COR-L47 (cell line): Measurements from ENCODE around the gene ALDH16A1.
A peak's percentile ranks its signal among the peaks of the same experiment; 100 is the strongest.

Experiments
- DNase-seq: peaks from one replicate; lab custom pipeline; 2025; lab: John Stamatoyannopoulos, UW

The ALDH16A1 gene

DNA sequence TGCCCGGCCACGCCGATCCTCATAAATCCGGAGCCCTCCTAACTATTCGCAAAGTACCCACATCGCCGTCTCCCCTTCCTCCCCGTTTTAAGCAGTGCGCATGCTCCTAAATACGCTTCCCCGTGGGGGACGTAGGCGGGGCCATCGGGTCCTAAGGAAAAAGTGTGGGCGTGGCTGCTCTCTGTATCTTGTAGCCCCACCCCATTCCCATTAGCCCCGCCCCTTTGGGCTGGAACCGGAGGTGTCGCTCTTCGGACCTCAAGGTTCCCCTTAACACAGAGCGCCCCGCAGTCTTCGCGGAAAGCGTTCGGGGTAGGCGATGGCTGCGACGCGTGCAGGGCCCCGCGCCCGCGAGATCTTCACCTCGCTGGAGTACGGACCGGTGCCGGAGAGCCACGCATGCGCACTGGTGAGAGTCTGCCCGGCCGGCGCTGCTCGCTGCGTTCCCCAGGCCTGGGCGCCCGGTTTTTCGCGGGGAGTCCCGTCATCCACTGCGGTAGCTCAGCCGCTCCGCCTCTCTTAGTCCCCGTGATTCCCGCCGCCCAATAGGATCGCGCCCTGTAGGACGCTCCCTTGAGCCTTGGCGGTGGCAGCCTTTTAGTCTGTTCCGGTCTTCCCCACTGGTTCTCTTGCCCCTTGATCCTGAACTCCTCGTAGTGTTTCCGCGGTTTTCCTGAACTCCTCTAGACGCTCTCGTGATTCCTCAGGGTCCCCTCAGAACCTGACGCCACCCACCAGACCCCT, at the start of gene ALDH16A1:
TSS of gene ALDH16A1 (plus strand) at position 213 of the 744 bp plus-strand sequence. CDS start at position 320, 107 bp downstream.
- DNase-seq = peak; percentile 98

DNA sequence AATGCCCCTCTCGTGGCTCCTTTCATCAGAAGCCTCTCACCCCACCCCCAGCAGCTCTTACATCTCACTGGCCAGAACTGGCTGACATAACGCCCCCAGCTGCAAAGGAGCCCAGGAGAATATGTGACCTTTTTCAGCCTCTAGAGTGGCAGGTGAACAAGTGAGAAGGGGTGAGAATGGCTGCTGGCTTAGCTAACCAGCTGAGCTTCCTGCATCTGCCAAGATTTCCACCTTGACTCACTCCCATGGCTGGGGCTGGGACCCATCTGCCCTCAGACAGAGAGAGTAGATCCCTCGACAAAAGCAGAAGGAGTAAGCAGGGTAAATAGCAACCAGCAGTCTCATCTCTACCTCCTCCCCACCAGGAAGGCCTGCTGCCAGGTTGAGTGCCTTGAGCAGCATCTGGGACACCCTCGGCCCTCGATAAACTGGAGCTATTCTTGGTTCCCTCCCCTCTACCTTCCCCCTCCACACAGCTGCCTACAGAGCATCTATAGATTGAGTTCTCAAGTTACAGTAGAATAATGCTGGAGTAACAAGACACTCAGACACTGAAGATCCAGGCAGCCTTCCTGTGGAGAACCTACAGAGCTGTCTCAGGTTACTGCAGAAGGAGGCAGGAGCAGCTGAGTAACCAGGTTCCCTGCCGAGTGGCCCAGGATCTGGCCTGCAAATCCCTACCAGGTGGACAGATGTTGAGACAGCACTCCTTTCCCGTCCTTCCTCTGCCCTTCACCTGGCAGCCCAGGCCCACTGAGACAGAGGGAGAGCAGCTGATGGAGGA, 49.4 kb upstream of the ALDH16A1 start:
- DNase-seq = peak; percentile 81

DNA sequence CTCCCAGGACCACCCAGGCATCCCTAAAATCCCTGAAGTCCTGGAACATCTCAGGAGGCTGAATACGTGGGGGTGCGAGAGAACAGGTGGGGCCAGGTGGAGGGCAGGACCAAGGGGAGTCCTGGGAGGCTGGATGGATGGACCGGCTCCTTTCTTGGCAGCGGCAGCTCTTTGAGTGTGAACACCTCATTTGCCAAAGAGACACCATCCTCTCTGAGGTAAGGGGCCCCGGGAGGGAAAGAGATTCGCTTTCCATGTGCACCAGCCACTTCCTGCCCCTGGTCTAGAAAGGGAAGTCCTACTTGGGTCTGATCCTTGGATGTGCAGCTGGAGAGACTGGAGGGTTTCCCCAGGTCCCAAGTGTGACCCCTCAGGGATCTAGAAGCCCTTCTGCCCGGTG, 45.9 kb upstream of the ALDH16A1 start:
- no peak for DNase-seq

DNA sequence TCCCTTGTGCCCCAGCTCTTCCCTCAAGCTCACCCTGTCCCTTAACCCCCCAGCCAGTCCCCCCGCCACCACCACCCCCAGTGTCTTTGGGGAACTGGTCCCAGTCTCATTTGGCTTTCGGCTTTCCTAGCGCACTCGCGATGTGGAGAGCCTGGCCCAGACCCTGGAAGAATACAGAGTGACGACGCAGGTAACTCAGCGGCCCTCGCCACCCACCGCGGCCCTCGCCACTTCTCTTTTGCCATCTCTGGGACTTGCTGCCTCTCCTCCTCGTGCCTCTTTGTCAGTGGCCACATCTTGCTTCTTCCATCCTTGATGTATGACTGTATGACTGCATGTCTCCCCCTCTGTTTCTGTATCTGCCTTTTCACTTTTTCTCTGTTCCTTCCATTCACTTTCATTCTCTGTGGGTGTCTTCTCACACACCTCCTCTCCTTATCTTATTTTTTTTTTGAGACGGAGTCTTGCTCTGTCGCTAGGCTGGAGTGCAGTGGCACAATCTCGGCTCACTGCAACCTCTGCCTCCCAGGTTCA, 45.5 kb upstream of the ALDH16A1 start:
- no peak for DNase-seq

DNA sequence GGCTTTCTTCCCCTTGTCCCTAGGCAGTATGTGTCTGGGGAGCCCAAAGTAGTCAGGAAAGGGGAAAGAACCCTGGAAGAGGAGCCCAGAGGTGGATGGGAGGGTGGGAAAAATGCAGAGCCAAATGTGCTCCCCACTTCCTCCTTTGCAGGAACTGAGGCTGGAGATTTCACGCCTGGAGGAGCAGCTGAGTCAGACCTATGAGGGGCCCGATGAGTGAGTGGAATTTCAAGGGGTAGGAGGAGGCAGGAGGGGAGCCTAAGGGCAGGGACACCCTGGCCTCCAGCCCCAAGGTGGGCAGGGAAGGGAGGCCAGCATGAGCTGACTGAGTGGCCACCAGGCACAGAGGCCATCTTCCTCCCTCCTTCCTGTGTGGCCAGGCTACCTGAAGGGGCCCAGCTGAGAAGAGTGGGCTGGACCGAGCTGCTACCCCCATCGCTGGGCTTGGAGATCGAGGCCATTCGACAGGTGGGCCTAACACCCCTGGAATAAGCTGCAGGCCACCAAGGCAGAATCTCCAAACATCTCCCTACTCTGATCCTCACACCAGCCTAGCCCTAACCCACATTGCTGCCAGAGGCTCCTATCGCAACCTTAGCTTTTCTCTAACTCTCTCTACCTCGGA, 44.1 kb upstream of the ALDH16A1 start:
- no peak for DNase-seq

DNA sequence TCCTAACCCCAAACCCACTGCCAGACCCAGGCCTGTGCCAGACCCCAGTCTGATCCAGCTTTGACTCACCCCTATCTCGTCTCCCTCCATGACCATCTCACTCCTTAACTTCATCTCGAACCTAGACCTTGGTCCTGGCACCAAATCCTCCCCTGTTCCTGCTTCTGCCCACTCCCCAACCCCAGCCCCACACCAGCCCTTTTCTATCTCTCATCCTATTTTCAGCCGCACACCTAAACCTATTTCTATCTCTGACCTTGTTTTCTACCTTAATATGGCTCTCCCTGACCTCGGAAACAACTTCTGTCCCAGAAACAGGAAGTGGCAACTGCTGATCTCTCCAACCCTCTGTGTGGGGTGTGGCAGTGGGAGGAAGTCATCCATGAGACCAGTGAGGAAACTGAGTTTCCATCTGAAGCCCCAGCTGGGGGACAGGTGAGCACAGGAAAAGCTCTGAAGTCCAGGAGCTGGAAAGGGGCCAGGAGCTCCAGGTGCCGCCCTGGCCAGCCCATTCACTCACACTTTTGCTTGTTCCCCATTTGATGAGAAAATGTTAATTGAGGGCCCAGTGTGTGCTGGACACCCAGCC, 43.5 kb upstream of the ALDH16A1 start:
- DNase-seq = no peak

DNA sequence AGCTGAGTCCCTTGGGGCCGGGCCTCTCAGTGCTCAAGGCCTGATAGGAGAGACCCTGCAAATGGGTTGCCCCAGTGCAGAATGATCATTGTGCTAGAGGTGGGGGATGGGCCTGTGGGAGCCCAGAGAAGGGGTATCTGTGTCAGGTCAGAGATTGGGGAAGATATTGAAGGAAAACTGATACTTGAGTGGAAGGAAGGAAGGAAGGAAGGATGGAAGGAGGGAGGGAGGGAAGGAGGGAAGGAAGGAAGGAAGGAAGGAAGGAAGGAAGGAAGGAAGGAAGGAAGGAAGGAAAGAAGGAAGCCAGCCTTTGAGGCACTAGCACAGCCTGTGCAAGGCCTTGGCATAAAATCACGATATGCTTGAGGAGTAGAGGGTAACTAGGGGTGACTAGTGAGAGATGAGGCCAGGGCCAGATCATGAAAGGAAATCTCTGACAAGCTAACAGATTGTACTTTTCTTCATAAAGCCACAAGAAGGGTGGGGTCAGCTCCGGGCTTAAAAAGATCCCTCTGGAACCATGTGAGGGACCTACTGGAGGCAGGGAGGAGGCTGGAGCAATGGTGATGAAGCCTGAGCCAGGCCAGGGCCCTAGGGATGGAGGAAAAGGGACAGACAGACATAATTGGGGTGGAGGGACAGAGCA, 41.2 kb upstream of the ALDH16A1 start:
- DNase-seq = no peak

DNA sequence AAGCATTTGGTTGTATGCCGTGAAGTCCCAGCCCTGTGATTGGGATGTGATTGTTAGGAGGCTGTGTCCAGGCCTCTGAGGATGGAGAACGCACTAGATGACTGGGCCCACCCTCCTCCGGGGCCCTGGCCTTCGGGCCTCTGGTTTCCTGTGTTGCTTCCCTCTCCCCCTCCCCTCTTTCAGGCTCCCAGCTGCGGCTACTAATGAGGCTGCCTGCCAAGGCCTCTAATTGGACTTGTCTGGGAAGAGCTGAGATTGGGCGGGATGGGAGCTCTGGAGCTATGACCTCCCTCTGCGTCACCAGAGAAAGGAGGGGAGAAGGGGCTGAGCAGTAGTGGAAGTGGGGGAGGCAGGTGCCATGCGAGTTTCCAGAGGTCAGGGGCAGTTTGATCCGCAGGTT, 39.7 kb upstream of the ALDH16A1 start:
- peak; percentile 71 for DNase-seq

DNA sequence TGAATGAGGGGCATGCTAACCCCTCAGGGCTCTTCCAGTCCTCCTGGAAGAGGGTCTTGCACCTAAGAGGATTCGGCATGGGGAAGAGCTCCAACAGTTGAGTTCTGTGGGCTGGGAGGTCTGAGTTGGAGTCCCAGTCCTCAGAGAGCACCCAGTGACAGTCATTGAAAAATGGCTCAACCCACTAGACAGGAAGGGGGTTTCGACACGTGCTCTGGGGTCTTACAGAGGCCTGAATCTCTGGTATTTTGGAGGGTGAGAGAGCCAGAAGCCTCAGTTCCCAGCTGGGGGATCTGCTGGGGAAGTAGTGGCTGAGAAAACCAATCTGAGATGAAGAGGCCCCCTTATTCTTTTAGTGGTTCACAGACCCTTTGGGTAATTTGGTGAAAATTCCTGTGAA, 38.8 kb upstream of the ALDH16A1 start:
- no peak for DNase-seq

DNA sequence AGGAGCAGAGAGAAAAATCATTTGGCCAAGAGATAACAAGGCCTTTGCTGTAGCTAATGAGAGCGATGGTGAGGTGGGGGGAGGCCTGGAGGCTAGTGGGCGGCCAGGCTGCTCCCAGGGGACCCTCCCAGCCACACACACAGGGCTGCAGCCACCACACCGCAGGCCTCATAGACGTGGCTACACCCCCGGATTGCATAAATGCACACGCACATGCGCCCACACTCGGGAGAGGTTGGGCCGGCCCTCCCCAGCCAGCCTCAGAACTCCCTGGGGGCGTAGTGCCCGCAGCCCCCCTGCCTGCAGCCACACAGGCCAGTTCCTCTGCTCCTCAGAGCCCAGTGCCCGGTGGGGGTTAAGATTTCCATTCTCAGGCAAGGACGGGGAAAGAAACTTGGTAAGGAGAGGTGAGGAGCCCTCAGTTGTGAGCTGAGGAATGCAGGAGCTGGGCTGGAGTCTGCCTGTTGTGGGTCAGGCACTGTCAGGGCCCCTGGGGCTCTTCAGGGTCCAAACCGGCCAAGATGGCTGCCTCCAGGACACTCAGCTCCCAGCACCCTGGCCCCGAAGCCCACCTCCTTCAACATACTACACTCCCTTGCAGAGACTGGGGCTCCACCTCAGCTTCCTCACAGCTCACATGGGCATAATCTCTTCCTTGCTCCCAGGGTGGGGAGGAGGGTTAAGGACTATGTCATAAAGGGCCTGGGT, 37.8 kb upstream of the ALDH16A1 start:
- DNase-seq = no peak

DNA sequence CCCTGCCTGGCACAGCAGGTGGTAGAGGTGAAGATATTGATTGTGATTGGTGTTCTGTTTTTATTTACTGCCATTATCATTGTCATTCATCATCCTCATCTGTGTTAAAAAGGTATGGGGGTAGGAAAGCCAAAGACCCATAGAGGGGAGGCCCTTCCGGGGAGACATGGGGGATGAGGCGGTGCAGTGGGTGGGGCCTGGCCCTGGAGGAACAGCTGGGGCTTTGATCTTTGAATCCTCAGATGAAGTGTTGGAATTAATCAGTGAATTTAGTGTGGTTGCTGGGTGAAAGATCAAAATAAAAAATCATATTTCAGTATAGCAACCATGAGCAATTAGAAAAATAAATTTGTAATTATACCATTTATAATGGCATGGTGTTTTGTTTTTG, 37.2 kb upstream of the ALDH16A1 start:
- DNase-seq = no peak

DNA sequence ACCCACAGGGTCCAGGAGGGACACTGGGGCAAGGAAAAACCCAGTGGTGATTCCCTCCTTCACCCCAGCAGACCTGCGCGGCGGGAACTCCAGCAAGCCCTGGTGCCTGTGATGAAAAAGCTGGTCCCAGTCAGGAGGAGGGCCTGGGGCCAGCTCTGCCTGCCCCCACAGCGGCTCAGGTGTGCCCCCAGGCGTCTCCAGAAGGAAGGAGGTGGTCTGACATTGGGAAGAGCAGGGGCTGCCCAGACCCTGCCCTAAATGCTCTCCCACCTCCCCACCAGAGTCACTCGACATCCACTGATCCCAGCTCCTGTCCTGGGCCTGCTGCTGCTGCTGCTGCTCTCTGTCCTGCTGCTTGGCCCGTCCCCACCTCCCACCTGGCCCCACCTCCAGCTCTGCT, 35.9 kb upstream of the ALDH16A1 start:
- no peak for DNase-seq

DNA sequence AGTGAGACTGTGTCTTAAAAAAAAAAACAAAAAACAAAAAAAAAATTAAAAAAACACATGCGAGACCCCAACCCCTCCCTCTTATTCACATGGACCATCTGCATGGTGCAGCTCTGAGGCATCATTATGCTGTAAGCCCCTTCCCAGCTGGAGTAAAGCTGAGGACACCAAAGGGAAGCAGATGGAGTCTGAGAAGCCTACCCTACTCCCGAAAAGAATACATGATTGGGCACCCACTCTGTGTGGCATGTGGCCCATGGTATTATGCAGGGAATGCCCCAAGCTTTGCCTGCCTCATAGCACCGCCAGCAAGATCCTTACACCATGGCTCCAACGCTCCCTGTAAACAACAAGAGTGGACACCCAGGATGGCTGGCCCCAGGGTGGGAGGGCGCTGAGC, 34.5 kb upstream of the ALDH16A1 start:
- DNase-seq = no peak

DNA sequence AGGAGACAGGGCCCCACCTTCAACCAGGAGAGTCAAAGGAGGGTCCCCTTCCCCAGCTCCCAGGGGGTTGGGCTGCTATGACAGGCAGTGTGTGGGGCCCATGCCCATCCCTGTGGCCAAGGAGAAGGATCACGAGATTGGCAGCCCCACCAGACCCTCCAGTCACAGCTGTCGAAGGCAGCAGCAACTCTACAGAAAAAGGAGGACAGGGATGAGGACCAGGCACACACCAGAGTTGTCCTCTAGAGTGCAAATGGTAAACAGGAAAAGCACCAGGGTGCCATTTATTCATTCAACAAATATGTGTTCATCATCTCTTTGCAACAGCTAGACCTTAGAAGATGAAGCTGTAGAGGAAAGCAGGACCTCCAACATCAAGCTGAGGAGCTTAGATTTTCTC, 33.9 kb upstream of the ALDH16A1 start:
- DNase-seq = no peak

DNA sequence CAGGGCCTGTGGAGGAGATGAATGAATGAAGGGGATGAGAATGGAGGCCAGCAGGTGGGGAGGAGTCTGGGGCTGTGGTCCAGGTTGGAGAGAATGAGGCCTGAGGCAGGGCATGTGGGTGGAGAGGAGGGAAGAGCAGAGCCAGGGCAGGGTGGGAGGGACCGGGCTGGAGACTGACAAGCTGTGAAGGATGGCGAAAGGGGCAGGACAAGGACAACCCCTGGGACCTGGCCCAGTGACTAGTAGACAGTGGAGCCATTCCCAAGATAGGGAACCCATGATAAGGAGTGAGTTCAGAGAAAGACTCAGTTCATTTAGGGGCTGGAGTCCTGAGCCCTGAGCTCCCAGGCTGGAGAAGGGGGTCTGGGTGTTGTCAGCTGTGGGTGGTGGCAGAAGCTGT, 32.8 kb upstream of the ALDH16A1 start:
- no peak for DNase-seq

DNA sequence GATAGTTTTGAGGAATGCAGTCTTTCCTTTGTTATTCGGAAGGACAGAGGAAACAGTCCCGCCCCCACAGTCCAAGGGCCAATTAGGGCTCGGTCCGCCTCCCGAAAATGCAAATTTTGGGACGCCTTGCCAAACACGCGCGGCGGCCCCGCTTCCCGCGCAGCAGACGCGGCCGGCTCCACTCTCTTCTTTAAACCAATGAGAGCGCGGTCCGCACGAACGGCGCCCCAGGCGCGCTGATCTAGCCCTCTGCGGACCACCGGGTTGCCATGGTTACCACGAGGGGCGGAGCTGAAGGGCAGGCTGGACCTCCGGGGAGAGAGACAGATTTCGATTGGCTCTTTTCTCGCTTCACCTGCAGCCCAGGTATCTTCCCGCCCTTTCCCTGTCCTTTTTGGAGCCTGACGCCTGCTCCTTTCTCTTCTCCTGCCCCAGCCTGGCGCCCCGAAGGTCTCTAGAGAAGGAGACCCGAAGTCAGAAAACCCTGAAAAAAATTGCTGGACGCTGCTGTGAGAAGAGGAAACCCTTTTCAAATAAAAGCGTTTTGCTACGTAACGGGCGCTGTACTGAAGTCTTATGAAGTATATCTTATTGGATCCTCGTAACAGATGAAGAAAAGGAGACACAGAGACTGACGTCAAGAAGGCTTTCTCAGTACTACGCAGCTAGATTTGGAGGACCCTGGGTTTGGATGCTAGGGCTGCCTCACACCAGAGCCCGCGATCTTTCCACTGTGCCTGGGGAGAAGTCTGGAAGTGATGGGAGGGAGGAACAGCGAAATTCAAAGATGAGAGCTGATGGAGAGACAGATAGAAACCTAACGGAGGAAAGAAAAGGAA, 31.8 kb upstream of the ALDH16A1 start:
- no peak for DNase-seq

DNA sequence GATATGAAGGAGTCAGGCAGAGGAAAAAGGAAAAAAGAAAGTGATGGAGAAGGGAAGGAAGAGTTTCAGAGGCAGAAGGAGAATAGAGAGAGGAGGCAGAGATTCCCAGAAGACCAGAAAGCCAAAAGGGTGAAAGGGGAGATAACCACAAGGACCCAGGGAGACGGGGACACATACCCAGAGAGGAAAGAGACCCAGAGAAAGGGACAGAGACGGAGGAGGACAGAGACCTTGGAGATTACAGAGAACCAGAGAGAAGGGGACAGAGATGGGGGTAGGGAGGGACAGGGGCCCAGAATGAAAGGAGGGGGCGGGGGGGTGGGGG, 31.2 kb upstream of the ALDH16A1 start:
- no peak for DNase-seq

DNA sequence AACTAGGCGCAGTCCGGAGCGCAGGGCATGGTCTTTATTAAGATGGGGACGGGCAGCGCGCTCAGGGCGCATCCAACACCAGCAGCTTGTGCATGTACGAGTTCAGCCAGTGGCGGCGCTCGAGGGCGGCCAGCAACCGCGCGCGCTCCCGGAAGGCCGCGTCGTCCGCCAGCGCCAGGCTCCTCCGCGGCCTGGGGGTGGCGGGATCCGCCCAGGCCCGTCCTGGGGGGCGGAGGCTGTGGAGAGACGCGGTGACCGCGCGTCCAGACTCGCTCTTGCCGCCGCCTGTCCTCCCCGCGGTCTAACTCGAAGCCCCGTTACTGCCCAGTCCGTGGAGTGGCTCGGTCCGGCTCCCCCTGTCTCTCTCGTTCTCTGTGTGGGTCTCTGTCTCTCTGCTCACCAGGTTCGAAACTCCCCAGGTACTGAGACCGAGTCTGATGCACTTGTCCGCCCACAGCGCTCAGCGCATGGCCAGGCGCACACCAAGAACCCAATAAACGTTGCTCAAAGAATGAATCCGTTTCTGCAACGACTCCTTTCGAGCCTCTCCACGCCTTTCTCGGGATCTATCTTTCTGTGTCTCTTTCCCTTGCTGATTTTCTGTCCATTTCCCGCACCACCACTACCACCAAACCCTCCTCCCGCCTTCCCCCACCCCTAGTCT, 30.5 kb upstream of the ALDH16A1 start:
- DNase-seq = no peak

DNA sequence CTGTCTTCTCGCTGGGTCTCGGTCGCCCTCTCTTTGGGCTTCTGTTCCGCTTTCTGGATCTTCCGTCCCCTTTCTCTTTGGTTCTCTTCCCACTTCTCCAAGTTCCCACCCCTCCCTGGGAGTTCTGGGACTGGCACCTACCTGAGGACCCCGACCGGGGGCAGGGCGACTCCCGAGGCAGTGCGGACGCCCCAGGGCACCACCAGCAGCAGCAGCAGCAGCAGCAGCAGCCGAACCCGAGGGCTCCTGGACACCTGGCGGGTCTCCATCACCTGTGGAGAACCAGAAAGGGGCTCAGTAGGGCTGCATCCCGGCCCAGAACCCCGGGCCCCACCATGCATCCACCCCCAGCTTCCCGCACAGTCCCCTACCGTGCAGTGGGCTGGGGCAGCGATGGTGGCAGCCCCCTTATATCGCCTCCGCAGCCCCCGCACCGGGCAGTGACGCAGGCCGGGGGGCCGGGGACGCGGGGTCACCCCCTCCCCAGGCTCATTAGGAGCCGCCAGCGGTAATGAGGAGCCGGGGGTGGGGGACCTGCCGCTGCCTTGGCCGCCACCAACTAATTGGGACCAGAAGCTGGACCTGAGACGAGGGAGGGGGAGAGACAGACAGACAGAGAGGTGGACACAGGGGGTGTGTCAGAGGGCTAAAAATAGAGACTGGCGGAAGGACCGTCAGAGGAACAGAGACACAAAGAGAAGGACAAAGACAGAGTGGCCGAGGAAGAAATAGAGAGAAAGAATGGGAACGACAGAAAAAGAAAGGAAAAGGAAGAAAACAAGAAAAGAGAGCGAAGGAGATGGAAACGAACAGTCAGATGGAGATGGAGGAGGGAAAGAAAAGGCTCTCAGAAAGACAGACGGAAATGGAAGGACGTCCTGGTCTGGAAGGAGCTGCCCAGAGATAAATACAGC, 29.7 kb upstream of the ALDH16A1 start, which contains the start of gene PTH2:
TSS of gene PTH2 (minus strand) at position 371 of the 914 bp plus-strand sequence. CDS start at position 269, 102 bp downstream.
- no peak for DNase-seq
